Stomach (tissue), 4 donors: ENCODE results near the gene PLEKHG4B.

Source experiments
- CTCF ChIP-seq, 7 experiments: fragments of 450-650 bp in 4 of 7; fragments of 200-600 bp in 3 of 7; sonication (generic) in 3 of 7; IDR thresholded peaks; one replicate each; pipeline ENCODE4 v1.5.1; 2016 to 2019; ENCODE audit warnings: antibody characterized with exemption in 7 of 7, control low read depth in 2 of 7, mild to moderate bottlenecking in 1 of 7
- POLR2AphosphoS5 ChIP-seq, 3 donors: sonication (generic); formaldehyde crosslinking; IDR thresholded peaks; one replicate each; pipeline ENCODE4 v1.6.1; 2016; ENCODE audit warnings: antibody characterized with exemption in 3 of 3

GRCh38 chr5:82570-82969 is 9.4 kb upstream of the PLEKHG4B start:
- TF ChIP-seq CTCF (IDR thresholded peaks at IDR 0.05) (no peak), POLR2AphosphoS5 (IDR thresholded peaks at IDR 0.05) (no peak)
